BLaER1 treated with 17β-estradiol and CSF1 and Interleukin-3, amounts not matched to agents 10 nM and 100 nM (cell line): ENCODE data around the gene E2F7.
A peak's percentile ranks its signal among the peaks of the same experiment; 100 is the strongest.

Experiments
- H3K27ac ChIP-seq, 11 experiments: shearing (Covaris generic); formaldehyde crosslinking; 2 replicates each; pipeline ENCODE4 v1.8.1; 2022
- H3K27me3 ChIP-seq, 11 experiments: shearing (Covaris generic); formaldehyde crosslinking; 2 replicates each; pipeline ENCODE4 v1.8.1; 2022
- H3K36me3 ChIP-seq, 11 experiments: shearing (Covaris generic); formaldehyde crosslinking; 2 replicates each; pipeline ENCODE4 v1.8.1; 2022
- H3K4me1 ChIP-seq, 10 experiments: shearing (Covaris generic); formaldehyde crosslinking; 2 replicates each; pipeline ENCODE4 v1.8.1; 2022
- H3K4me2 ChIP-seq, 11 experiments: shearing (Covaris generic); formaldehyde crosslinking; 2 replicates each; pipeline ENCODE4 v1.8.1; 2022
- H3K4me3 ChIP-seq, 10 experiments: shearing (Covaris generic); formaldehyde crosslinking; 2 replicates each; pipeline ENCODE4 v1.8.1; 2022
- H3K9ac ChIP-seq, 11 experiments: shearing (Covaris generic); formaldehyde crosslinking; 2 replicates each; pipeline ENCODE4 v1.8.1; 2022
- H3K9me3 ChIP-seq, 11 experiments: shearing (Covaris generic); formaldehyde crosslinking; replicated peaks in 1 of 11; 2 replicates each; pipeline ENCODE4 v1.8.1; 2022
- H4K20me1 ChIP-seq, 11 experiments: shearing (Covaris generic); formaldehyde crosslinking; 2 replicates each; pipeline ENCODE4 v1.8.1; 2022
- Cebpa-rat ChIP-seq, 11 experiments: shearing (Covaris generic); IDR thresholded peaks; 2 replicates each; pipeline ENCODE4 v1.8.1; 2022

Gene E2F7

GRCh38 chr12:77013091-77013490, 52.3 kb downstream of the E2F7 start:
- no peak overlapping the region for H3K9ac ChIP-seq
- H3K4me3 ChIP-seq: no peak overlapping the region
- no peaks in the 10 kb centered on the region for H4K20me1 ChIP-seq
- H3K27me3 ChIP-seq: no peaks in the 10 kb centered on the region
- H3K4me2 ChIP-seq: no peak overlapping the region
- H3K36me3 ChIP-seq: peaks cover 0 to 5% (median 0%) of the 10 kb centered on the region in 11 experiments; a peak in 1 of 22 replicates
- H3K27ac ChIP-seq: no peak overlapping the region
- no peaks in the 10 kb centered on the region for H3K9me3 ChIP-seq
- peaks cover 0 to 5% (median 0%) of the 10 kb centered on the region in 10 experiments; a peak in 5 of 20 replicates for H3K4me1 ChIP-seq
- no peak for TF ChIP-seq Cebpa-rat (IDR thresholded peaks at IDR 0.05)

- Histone ChIP-seq H3K9me3 (no peaks in the 10 kb centered on the region), H3K27ac (no peak overlapping the region), H3K9ac (no peak overlapping the region), H3K4me1 (peaks cover 0 to 5% (median under 1%) of the 10 kb centered on the region in 10 experiments; a peak in 5 of 20 replicates), H3K4me3 (no peak overlapping the region), H4K20me1 (no peaks in the 10 kb centered on the region), H3K4me2 (peak overlapping the region in 7 of 11 experiments; percentile 9 to 52 (median 40); a peak in 7 of 22 replicates), H3K27me3 (no peaks in the 10 kb centered on the region), H3K36me3 (no peaks in the 10 kb centered on the region)
- TF ChIP-seq Cebpa-rat (IDR thresholded peaks at IDR 0.05): no peak
Measured at GRCh38 chr12:77010691-77011548, 54.4 kb downstream of the E2F7 start.

GRCh38 chr12:77007476-77007875, 57.9 kb downstream of the E2F7 start:
- peaks cover 0 to 6% (median 2%) of the 10 kb centered on the region in 10 experiments; a peak in 6 of 20 replicates for H3K4me1 ChIP-seq
- no peak for TF ChIP-seq Cebpa-rat (IDR thresholded peaks at IDR 0.05)

GRCh38 chr12:77005611-77006098, 59.7 kb downstream of the E2F7 start:
- H3K9me3 ChIP-seq: no peaks in the 10 kb centered on the region

More at GRCh38 chr12:77007476-77007875, 57.9 kb downstream of the E2F7 start:
- Histone ChIP-seq H3K9ac (no peak overlapping the region), H3K4me3 (no peak overlapping the region), H3K9me3 (no peaks in the 10 kb centered on the region), H3K4me2 (no peak overlapping the region), H3K27me3 (no peaks in the 10 kb centered on the region), H3K36me3 (no peaks in the 10 kb centered on the region), H3K27ac (no peak overlapping the region), H4K20me1 (no peaks in the 10 kb centered on the region)

GRCh38 chr12:77003914-77004313, 61.5 kb downstream of the E2F7 start:
- no peak for TF ChIP-seq Cebpa-rat (IDR thresholded peaks at IDR 0.05)
- H3K27me3 ChIP-seq: no peaks in the 10 kb centered on the region
- peaks cover 0 to 6% (median 0%) of the 10 kb centered on the region in 10 experiments; a peak in 1 of 20 replicates for H3K4me1 ChIP-seq
- H3K4me3 ChIP-seq: no peak overlapping the region
- no peaks in the 10 kb centered on the region for H3K36me3 ChIP-seq
- no peak overlapping the region for H3K4me2 ChIP-seq
- H3K27ac ChIP-seq: no peak overlapping the region
- no peaks in the 10 kb centered on the region for H4K20me1 ChIP-seq
- no peak overlapping the region for H3K9ac ChIP-seq
- no peaks in the 10 kb centered on the region for H3K9me3 ChIP-seq

More at GRCh38 chr12:77005611-77006098, 59.7 kb downstream of the E2F7 start:
- Histone ChIP-seq H3K4me1 (peaks cover 0 to 6% (median 1%) of the 10 kb centered on the region in 10 experiments; a peak in 6 of 20 replicates), H3K27me3 (no peaks in the 10 kb centered on the region), H3K4me3 (no peak overlapping the region), H3K9ac (no peak overlapping the region), H3K36me3 (no peaks in the 10 kb centered on the region), H4K20me1 (no peaks in the 10 kb centered on the region), H3K27ac (no peak overlapping the region), H3K4me2 (peak overlapping the region in 1 of 11 experiments; percentile 18; a peak in 1 of 22 replicates)
- no peak for TF ChIP-seq Cebpa-rat (IDR thresholded peaks at IDR 0.05)

- Histone ChIP-seq H3K9me3 (no peaks in the 10 kb centered on the region), H3K9ac (no peak overlapping the region), H3K27me3 (no peaks in the 10 kb centered on the region), H3K36me3 (no peaks in the 10 kb centered on the region), H3K4me1 (peaks cover 0 to 6% (median 0%) of the 10 kb centered on the region in 10 experiments; a peak in 1 of 20 replicates), H4K20me1 (no peaks in the 10 kb centered on the region), H3K27ac (no peak overlapping the region), H3K4me2 (no peak overlapping the region), H3K4me3 (no peak overlapping the region)
- TF ChIP-seq Cebpa-rat (IDR thresholded peaks at IDR 0.05): no peak
Measured at GRCh38 chr12:77003246-77003645, 62.1 kb downstream of the E2F7 start.

- Histone ChIP-seq H3K4me1 (peaks cover 0 to 6% (median 0%) of the 10 kb centered on the region in 10 experiments; a peak in 1 of 20 replicates), H3K9ac (no peak overlapping the region), H3K4me2 (no peak overlapping the region), H3K27me3 (no peaks in the 10 kb centered on the region), H3K4me3 (no peak overlapping the region), H3K27ac (no peak overlapping the region), H3K9me3 (no peaks in the 10 kb centered on the region), H3K36me3 (no peaks in the 10 kb centered on the region), H4K20me1 (no peaks in the 10 kb centered on the region)
- TF ChIP-seq Cebpa-rat (IDR thresholded peaks at IDR 0.05): no peak
Measured at GRCh38 chr12:77002382-77002781, 63.0 kb downstream of the E2F7 start.

GRCh38 chr12:77001276-77001675, 64.1 kb downstream of the E2F7 start:
- H3K4me3 ChIP-seq: no peak overlapping the region
- H3K4me2 ChIP-seq: no peak overlapping the region
- no peak overlapping the region for H3K9ac ChIP-seq
- no peak overlapping the region for H3K27ac ChIP-seq
- TF ChIP-seq Cebpa-rat (IDR thresholded peaks at IDR 0.05): no peak
- H3K27me3 ChIP-seq: no peaks in the 10 kb centered on the region
- no peaks in the 10 kb centered on the region for H4K20me1 ChIP-seq
- no peaks in the 10 kb centered on the region for H3K36me3 ChIP-seq
- H3K4me1 ChIP-seq: peaks cover 0 to 6% (median 0%) of the 10 kb centered on the region in 10 experiments; a peak in 1 of 20 replicates
- no peaks in the 10 kb centered on the region for H3K9me3 ChIP-seq

GRCh38 chr12:76998908-76999556, 66.3 kb downstream of the E2F7 start:
- Histone ChIP-seq H3K4me1 (no peaks in the 10 kb centered on the region), H3K4me2 (no peak overlapping the region), H3K36me3 (no peaks in the 10 kb centered on the region), H3K9ac (no peak overlapping the region), H3K27ac (no peak overlapping the region), H3K9me3 (no peaks in the 10 kb centered on the region), H3K27me3 (no peaks in the 10 kb centered on the region), H4K20me1 (no peaks in the 10 kb centered on the region), H3K4me3 (no peak overlapping the region)
- TF ChIP-seq Cebpa-rat (IDR thresholded peaks at IDR 0.05): no peak
